HT1080 (cell line): ENCODE measurements around the gene KSR1. TPM values are rescaled to one million over a fixed set of nuclear protein-coding genes. Genes with fewer than 3 reads are reported as not detected.

Experiments
- DNase-seq: peaks from one replicate; pipeline ENCODE4 v3.0.0-alpha.2; 2015; ENCODE audit warnings: low read depth
- total RNA-seq: library from RNA; depleted of rRNA; stranded (reverse); fragments of >200 nt; shearing (Covaris generic); gene quantifications from 2 replicates; pipeline ENCODE4 v1.2.3, GENCODE V29; 2014

The KSR1 gene
- total RNA-seq, 1 experiment from 2014 or later: 3.4 TPM

DNA sequence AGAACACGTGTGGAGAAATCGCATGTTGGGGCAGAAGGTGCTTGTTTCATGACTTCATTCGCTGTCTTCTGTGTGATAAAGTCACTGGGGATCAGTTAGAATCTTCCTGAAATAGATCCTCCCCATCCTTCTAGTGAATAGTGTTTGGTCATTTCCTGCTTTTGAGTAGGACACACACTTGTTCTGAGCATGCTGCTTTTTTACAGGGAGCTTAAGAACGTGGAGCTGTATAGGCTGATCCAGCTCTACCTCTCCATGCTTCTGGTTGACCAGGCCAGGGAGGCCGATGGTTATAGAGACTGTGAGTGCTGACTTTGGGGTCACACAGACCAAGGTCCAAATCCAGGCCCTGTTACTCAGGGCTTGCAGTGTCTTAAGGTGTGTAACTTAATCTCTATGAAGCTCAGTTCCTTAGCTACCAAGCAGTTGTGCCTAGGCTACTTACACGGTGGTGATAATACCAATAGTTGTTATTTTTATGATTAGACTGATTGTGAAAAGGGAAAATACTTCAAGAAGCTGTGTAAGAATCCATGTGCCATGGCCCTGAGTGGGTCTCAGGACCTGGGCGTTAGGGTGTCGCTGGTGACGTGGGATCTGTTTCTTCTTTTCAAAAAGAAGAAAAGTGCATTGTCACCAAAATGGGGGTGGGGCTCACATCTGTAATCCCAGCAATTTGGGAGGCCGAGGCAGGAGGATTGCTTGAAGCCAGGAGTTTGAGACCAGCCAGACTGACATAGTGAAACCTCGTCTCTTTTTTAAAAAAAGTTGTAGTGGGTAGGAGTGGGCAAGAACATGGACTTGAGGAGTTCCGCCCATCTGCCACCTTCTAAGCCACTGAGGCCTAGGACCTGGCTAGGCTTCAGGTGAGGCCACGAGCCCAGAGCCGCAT, 110.7 kb downstream of the KSR1 start:
- peak; percentile 40 for DNase-seq

DNA sequence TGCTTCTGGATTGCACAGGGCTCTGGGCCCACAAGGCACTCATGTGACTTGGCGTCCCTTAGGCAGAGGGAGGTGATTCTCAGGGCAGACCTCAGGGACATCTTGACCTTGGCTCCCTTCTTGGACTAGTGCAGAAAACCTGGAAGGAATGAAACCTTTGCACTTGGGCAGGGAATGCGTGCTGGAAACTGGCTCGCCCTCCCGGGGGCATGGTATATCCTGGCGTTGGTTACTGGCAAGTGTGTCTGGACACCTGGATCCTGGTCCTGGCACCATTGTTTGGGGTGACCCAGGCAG, 111.3 kb downstream of the KSR1 start:
- DNase-seq: no peak

DNA sequence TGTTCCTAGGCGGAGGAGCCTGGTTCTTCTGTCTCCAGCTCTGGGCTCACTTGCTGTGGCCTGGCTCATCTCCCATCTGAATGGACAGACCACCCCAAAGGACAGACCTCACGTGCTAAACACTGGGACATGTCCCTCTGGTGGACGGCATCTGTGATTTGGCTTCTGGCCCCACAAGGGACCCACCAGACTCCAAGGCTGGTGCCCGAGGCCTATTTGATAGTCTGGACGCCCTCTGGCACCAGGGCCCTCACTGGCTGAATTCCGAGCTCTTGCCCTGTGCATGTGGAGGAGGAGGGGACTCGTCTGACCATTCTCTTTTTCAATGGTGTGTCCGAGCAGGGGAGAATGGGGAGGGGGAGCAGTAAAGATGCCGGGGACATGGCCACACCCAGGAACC, 112.0 kb downstream of the KSR1 start:
- DNase-seq: no peak

DNA sequence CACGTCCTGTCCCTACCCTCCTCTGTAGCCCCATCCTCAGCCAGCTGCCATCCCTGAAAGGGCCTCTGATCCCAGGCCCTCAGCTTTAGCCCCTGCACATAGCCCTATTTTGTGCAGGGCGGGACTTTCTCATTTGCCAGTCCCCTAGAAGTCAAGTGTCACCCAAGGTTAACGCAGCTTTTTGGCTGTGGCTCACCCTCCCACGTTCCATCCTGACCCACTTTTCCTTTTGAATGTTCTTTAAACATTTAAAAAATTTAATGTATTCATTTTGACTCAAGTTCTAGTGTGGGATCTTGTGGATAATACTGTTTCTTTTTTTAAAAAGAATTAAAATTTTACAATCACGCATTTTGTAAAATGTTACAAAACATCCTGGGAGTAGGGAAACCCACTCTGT, 112.6 kb downstream of the KSR1 start:
- no peak for DNase-seq

DNA sequence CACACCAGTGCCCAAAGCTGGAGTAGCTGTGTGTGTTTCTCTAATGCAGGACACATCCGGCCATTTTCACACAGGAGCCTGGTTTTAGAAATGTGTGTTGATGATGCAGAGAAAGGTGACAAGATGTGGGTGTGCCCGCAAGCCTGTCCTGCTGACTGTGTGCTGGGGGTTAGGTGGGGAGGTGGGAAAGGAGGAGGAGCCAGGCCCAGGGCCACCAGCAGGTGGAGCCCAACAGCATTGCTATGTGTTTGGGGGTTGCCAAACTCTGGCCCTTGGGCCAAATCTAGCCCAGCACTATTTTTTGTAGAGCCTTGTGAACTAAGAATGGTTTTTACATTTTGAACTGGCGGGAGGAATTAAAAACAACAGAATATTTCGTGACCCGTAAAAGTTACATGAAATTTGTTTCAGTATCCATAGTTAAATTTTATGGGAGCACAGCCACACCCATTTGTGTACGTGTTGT, 113.0 kb downstream of the KSR1 start:
- DNase-seq: peak; percentile 40

DNA sequence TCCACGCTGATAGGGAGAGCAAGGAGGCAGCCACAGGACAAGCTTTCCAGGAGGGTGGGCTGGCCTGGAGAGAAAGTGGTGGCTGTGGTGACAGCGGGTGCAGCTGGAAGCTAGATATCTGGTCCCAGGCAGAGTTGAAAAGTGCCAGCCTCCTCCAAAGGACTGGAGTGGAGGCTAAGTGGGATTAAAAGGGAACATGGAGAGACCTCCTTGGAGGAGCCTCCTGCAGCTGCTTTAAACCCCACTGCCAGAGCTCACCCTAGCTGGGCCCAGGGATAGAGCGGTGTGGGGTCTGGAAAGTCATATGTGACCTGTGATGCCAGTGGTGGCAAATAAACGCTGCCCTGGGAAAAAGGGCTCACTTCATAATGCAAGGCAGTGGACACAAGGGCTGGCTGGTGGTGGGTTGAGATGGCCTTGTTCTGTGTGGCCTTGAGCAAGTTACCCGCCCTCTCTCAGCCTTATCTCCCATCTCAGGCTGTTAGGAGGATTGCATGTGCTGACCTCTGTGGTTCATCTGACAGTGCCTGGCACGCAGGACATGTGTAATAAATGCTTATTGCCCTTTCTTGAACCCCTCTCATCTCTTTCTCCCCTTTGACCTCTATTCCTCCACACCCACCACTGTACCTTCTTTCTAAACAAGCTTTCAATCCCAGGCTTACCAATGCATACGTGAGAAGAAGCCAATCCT, 113.8 kb downstream of the KSR1 start:
- DNase-seq: no peak

DNA sequence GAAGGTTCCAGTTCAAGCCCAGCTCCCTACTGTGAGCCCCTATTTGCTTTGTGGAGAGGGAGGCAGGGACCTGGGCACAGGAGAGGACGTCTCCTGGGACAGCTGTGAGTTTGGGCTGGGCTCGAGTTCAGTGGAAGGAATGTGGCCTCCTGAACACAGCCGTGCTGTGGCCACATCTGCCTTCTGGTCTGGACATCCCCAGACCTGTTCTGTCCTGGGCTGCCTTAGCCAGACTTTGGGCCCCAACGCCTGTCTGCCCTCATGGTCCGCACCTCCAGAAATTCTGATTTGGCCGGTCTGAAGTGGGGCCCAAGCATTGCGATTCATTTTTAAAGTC, 114.3 kb downstream of the KSR1 start:
- DNase-seq: no peak

DNA sequence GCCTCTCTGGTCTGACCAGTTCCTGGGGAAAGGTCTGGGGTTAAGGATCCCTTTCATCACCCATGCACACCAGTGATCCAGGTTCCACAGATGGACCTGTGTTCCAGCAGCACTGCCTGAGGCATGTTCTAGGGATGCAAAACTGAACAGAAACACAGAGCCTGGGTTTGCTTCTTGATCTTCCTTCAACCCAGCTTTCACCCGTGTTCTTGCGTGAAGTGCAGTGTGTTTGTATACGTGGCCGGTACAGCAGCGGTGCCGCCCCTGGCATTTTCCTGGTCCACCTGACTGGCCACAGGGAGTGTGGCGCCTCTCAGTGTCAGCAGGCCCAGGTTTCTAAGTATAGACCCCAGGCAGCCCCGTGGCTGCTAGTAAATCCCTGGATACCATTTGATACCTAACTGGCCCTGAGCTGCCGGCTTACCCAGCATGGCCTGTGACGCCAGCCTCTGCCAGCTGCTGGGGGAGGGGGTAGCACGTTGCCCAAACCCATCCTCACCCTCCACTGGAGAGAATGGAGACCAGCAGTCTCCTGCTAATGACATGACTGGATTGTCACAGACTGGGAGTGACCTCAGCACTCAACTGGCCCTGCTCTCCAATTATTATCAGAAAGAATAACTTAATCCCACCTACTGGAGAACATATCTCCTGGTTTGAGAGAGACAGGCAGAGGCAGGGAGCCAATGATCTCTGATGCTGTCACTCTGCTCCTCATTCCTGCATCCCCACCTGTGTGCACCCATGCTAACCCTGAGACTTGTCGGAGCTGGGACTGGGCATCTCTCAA, 115.5 kb downstream of the KSR1 start:
- no peak for DNase-seq

DNA sequence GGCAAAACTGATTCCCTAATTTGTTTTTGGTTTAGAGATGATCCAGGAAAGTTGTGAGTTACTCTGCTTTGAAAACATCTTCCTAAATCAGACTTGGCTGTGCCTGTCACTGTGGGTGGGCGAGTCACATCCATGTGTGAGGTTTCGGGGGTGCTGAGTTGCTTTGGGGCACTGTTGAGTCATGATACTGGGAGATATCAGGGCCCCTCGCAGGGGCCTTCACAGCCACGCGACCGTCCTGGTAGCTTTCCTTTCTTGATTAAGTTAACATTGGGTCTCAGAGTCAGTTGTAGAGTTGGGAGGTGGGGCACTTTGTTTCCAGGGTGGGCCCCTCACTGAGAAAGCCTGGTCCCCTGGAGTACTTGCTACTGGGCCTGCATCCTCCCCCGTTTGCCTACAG, 116.4 kb downstream of the KSR1 start:
- DNase-seq: no peak

DNA sequence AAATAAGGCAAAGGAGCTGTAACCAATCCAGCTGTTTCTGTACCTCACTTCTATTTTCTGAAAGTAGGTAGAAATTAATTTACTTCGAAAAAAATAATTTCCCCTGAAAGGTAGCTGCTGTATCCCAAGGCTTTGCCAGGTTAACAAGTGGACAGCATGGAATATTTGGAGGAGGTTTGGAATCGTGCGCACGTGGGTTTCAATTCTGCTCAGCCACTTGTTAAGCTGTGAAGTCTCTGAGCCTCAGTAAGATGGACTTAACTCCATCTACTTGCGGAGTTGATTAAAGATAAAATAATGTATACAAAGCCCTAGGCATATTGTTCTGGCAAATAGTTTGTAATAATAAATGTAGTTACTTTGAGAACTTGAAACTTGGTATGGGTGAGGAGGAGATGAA, 117.3 kb downstream of the KSR1 start:
- DNase-seq: no peak

DNA sequence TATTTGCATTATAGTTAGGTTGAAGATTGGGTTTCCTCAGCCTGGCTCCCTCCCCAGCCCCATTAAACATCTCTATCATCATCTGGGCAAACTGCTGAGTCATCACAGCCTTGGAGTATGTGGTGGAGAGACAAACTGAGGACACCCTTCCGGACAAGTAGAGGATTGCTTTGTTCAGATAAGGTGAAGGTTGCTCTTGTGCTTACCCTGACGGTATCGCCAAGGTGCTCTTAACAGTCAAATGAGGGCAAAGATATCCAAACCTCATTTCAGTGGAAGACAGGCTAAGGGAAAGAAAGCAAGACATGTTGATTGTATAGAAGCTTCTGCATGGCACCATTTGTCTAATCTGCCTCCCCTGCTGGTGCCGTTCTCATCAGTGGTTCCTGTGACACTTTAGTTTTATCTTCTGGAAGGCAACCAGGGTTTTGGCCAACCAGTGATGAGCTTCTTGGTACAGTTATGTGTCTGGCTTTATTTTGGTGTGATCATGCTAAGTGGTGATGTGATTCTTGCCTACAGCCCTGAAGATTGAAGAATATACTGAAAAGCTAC, 117.8 kb downstream of the KSR1 start:
- peak; percentile 18 for DNase-seq

DNA sequence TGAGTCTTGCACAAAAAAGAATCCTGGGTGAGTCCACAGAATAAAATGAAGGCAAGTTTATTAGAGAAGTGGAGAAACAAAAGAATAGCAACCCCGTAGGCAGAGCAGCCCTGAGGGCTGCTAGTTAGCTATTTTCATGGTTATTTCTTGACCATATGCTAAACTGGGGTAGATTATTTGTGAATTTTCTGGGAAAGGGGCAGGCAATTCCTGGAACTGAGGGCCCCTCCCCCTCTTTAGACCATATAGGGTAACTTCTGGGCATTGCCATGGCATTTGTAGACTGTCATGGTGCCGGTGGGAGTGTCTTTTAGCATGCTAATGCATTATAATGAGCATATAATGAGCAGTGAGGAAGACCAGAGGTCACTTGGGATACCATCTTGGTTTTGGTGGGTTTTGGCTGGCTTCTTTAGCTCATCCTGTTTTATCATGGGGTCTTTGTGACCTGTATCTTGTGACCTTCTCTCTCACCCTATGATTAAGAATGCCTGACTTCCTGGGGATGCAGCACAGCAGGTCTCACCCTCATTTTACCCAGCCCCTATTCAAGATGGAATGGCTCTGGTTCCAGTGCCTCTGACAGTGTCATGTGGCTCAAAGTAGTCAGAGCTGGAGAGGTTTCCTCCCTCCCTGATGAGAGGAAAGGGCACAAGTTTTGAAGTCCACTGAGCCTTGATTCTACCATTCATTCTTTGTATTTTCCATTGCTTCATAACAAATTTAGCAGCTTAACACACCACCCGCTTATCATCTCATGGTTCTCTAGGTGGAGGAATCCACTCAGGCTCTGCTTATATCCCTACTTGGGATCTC, 119.1 kb downstream of the KSR1 start:
- no peak for DNase-seq

DNA sequence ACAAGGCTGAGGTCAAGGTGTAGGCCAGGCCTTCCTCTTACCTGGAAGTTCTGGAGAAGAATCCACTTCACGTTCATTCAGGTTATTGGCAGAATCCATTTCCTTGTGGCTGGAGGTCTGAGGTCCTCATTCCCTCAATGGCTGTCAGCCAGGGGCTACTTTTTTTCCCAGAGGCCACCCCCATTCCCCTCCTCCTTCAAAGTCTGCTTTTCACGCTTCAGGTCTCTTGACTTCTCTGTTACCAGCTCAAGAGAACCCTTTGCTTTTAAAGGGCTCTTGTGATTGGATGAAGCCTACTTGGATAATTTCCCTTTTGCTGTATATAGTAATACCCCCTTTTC, 119.6 kb downstream of the KSR1 start:
- no peak for DNase-seq

DNA sequence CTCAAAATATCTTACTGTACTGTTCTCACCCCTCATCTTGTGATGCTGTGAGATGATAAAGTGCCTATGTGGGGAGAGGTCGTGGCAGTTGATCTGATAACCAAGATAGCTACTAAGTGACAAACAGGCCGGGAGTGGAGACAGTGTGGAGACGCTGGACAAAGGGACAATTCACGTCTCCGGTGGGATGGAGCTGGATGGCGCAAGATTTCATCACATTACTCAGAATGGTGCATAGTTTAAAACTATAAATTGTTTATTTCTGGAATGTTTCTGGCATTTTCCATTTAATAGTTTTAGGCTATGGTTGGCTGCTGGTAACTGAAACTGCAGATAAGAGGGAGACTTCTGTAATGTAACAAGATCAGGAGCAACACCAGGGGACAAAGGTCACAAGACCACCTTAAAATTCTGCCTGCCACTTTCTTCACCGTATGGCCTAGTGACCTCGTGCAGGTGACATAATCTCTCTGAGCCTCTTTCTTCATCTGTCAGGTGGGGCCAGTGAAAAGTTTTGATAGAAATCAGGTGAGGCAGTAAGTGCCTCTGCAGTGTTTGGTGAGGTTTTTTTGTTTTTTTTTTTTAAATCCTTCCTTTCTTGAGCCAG, 120.3 kb downstream of the KSR1 start:
- DNase-seq: no peak

DNA sequence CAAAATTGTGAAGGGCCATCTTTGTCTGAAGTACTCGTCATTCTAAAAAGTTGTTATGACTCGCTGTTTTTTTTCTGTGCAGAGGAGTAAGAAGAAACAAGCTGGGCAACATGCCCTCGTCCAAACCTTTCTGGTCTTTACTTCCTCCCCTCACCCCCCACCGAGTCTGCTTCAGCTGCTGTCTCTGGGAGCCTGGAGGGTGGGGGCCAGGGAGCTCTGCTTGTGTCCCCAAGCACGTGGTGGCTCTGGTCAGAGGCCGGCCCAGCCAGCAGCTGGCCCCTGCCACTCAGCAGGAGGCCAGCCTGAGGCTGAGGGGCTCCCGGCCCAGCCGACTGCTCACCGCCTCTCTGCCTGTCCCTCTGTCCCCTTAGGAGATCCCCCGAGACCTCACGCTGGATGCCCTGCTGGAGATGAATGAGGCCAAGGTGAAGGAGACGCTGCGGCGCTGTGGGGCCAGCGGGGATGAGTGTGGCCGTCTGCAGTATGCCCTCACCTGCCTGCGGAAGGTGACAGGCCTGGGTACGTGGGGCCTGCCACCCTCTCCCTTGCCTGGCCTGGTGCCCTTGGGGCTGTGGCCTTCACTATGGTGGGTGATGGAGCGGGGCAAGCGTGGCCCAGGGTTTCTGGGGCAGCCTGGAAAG, 121.0 kb downstream of the KSR1 start:
- peak; percentile 60 for DNase-seq

DNA sequence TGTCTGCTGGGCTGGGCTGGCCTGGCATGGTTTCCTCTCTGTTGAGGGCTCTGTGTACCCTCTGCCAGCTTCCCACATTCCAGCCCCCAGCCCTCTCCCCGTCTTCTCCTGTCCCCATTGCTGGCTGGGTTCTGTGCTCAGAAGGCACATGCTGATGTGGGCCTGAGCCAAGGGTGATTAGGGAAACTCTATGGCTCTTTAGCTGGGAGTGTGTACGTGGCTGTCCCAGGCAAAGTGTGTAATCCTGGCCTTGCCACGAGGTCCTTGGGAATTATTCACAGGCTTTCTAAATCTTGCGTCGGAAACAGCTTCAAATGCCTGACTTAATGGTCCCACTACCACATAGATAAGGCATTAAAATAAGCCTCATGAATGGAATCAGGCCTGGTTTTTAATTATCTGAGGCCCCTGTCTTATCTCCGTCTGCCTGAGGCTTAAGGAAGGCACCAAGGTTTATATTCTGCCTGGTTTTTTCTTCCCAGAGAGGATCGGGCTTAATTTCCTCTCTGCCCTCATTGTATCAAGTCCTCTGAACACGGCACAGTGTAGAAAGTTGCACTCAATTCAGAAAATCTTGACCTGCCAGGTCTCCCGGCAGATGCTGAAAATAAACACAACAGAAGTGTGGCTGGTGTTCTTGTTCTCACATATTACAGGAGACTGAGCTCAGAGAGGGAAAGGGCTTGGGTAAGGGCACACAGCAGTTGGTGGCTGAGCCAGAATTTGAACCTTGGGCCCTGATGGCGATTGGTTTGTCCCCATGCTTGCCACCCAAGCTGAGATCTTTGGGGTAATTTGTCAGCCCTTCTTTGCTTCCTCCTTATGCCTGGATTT, 121.9 kb downstream of the KSR1 start:
- no peak for DNase-seq

DNA sequence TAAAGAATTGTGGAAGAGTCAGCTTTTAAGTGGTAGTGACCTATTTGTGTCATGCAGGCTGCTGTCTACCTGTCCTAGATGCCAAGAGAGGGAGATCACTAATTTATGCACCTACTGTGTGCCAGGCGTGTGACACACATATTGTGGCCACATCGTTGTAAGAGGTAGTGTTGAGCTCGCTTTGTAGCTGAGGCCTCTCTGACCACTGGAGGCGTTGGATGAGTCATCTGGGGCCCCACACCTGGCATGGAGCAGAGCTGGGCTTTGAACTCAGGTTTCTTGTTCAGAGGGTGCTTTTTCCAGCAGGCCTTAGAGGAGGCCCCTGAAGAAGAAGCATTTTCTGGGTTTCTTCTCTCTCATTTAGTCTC, 122.5 kb downstream of the KSR1 start:
- DNase-seq: no peak

DNA sequence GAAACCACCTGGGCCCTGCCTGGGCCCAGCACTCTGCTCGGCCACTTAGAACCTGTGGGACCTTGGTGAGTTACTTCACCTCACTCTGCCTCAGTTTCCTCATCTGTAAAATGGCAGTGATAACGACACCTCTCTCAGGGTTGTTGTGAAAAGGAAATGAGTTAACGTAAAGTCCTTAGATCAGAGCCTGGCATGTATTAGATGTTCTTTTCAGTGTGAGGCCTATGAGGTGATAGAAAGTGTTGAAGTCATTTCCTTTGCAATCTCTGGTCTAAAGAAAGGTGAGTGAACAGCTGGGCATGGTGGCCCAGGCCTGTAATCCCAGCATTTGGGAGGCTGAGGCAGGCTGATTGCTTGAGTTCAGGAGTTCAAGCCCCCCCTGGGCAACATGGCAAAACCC, 123.1 kb downstream of the KSR1 start:
- no peak for DNase-seq

DNA sequence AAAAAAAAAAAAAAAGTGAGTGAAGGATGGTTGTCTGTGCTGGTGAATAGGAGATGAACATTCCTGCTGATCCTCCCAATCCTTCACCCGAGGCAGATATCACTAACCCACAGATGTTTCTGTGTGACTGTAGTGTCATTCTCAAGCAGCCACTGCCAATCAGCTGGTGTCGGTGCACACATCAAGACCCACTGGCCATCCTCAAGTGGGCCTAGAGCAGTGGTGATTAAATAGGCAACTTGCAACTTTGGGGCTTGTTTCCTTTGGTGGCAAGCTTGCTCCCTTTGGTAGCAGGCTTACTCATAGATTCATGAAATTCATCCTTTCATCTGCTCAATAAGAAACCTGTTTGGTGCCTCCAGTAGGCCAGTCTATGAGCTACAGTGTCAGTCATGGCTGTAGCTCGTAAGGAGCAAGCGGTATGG, 123.7 kb downstream of the KSR1 start:
- no peak for DNase-seq
